Muscle of leg (tissue), 11 donors: ENCODE data around the gene BCAS4. TPM values are rescaled to one million over a fixed set of nuclear protein-coding genes. Genes with fewer than 3 reads are reported as not detected.
A peak's percentile ranks its signal among the peaks of the same experiment; 100 is the strongest.

Source experiments
- DNase-seq: peaks from one replicate; pipeline ENCODE4 v3.0.0; 2013
- H3K27ac ChIP-seq: one replicate; pipeline ENCODE4 v1.5.1; 2013; ENCODE audit warnings: mild to moderate bottlenecking, low read length, control low read depth
- H3K27me3 ChIP-seq: one replicate; pipeline ENCODE4 v1.6.1; 2013; ENCODE audit warnings: low read length; ENCODE audit not compliant: control insufficient read depth, insufficient read depth
- H3K36me3 ChIP-seq: one replicate; pipeline ENCODE4 v1.6.1; 2013; ENCODE audit warnings: low read length; ENCODE audit not compliant: control insufficient read depth, insufficient read depth
- H3K4me1 ChIP-seq: one replicate; pipeline ENCODE4 v1.6.1; 2013; ENCODE audit warnings: low read length; ENCODE audit not compliant: control insufficient read depth, insufficient read depth
- H3K4me3 ChIP-seq: one replicate; pipeline ENCODE4 v1.5.1; 2013; ENCODE audit warnings: low read length, control low read depth
- H3K9me3 ChIP-seq: replicated peaks from 2 replicates; pipeline ENCODE4 v1.6.1; 2013; ENCODE audit warnings: low read depth, low read length; ENCODE audit not compliant: control insufficient read depth
- WGBS: methylation state at CpG from one replicate; pipeline ENCODE4 v1.1.5; 2013; ENCODE audit warnings: missing lambda C conversion rate; ENCODE audit not compliant: insufficient coverage; 5-methylcytosine and 5-hydroxymethylcytosine counted together
- polyA plus RNA-seq, 8 donors: library from polyadenylated mRNA; unstranded; fragments of 120-200 nt; gene quantifications; one replicate each; pipeline versions ENCODE4 v1.2.1 to v1.2.3, GENCODE V29; 2013; ENCODE audit warnings: inconsistent platforms in 1 of 8, low replicate concordance in 1 of 8; ENCODE audit not compliant: insufficient read length in 8 of 8, insufficient read depth in 1 of 8
- total RNA-seq: library from RNA; stranded (reverse); fragments of 120-200 nt; gene quantifications from one replicate; pipeline ENCODE4 v1.2.4, GENCODE V29; 2013

Gene BCAS4
- total and polyA plus RNA-seq, 9 donors = 3.4 to 5.8 (median 4.0) TPM

- Histone ChIP-seq H3K27ac (no peak overlapping the region), H3K36me3 (no peaks in the 10 kb centered on the region), H3K27me3 (no peaks in the 10 kb centered on the region), H3K4me3 (no peak overlapping the region), H3K4me1 (peaks cover 11% of the 10 kb centered on the region), H3K9me3 (no peaks in the 10 kb centered on the region)
- no peak for DNase-seq
- 96% methylated on average over 8 of the region's 16 CpGs for WGBS
Measured at GRCh38 chr20:50820515-50821256, 25.8 kb downstream of the BCAS4 start.

GRCh38 chr20:50821257-50821921 lies 26.5 kb downstream of the BCAS4 start:
- peaks cover 11% of the 10 kb centered on the region for H3K4me1 ChIP-seq
- no peaks in the 10 kb centered on the region for H3K27me3 ChIP-seq
- H3K27ac ChIP-seq = no peak overlapping the region
- no peak for DNase-seq
- 70% methylated on average over 6 of the region's 8 CpGs for WGBS
- H3K9me3 ChIP-seq = no peaks in the 10 kb centered on the region
- H3K4me3 ChIP-seq = no peak overlapping the region
- no peaks in the 10 kb centered on the region for H3K36me3 ChIP-seq

GRCh38 chr20:50821994-50822393 lies 27.1 kb downstream of the BCAS4 start:
- H3K9me3 ChIP-seq = no peaks in the 10 kb centered on the region
- DNase-seq = no peak
- no peaks in the 10 kb centered on the region for H3K36me3 ChIP-seq
- H3K27ac ChIP-seq = no peak overlapping the region
- H3K4me1 ChIP-seq = peaks cover 11% of the 10 kb centered on the region
- WGBS = 63% methylated on average over 2 of the region's 7 CpGs
- H3K4me3 ChIP-seq = no peak overlapping the region
- H3K27me3 ChIP-seq = no peaks in the 10 kb centered on the region

- H3K4me1 ChIP-seq = peaks cover 7% of the 10 kb centered on the region
- no peaks in the 10 kb centered on the region for H3K36me3 ChIP-seq
- WGBS = no CpG with 5 or more reads among the region's 6 CpGs
- H3K4me3 ChIP-seq = no peak overlapping the region
- H3K9me3 ChIP-seq = no peaks in the 10 kb centered on the region
- no peaks in the 10 kb centered on the region for H3K27me3 ChIP-seq
- H3K27ac ChIP-seq = no peak overlapping the region
- DNase-seq = no peak
Measured at GRCh38 chr20:50823319-50823718, 28.5 kb downstream of the BCAS4 start.

- Histone ChIP-seq H3K36me3 (no peaks in the 10 kb centered on the region), H3K9me3 (no peaks in the 10 kb centered on the region), H3K4me1 (peaks cover 3% of the 10 kb centered on the region), H3K4me3 (no peak overlapping the region), H3K27ac (no peak overlapping the region), H3K27me3 (no peaks in the 10 kb centered on the region)
- WGBS = 58% methylated on average over 3 of the region's 3 CpGs
- no peak for DNase-seq
Measured at GRCh38 chr20:50824137-50824536, 29.3 kb downstream of the BCAS4 start.

- 58% methylated on average over 1 of the region's 2 CpGs for WGBS
Measured at GRCh38 chr20:50826121-50826520, 31.3 kb downstream of the BCAS4 start.

GRCh38 chr20:50828363-50829136 lies 33.7 kb downstream of the BCAS4 start:
- Histone ChIP-seq H3K4me1 (peaks cover 3% of the 10 kb centered on the region), H3K4me3 (no peak overlapping the region), H3K27me3 (no peaks in the 10 kb centered on the region), H3K9me3 (no peaks in the 10 kb centered on the region), H3K27ac (no peak overlapping the region), H3K36me3 (peaks cover 2% of the 10 kb centered on the region)
- 96% methylated on average over 7 of the region's 13 CpGs for WGBS
- DNase-seq = no peak

More at GRCh38 chr20:50826121-50826520, 31.3 kb downstream of the BCAS4 start:
- no peak overlapping the region for H3K4me3 ChIP-seq
- peaks cover 3% of the 10 kb centered on the region for H3K4me1 ChIP-seq
- no peaks in the 10 kb centered on the region for H3K9me3 ChIP-seq
- DNase-seq = no peak
- no peaks in the 10 kb centered on the region for H3K27me3 ChIP-seq
- no peak overlapping the region for H3K27ac ChIP-seq
- H3K36me3 ChIP-seq = no peaks in the 10 kb centered on the region

- Histone ChIP-seq H3K27me3 (no peaks in the 10 kb centered on the region), H3K4me3 (no peak overlapping the region), H3K9me3 (no peaks in the 10 kb centered on the region), H3K27ac (no peak overlapping the region), H3K36me3 (peaks cover 2% of the 10 kb centered on the region), H3K4me1 (no peaks in the 10 kb centered on the region)
- WGBS = 89% methylated on average over 3 of the region's 6 CpGs
- DNase-seq = no peak
Measured at GRCh38 chr20:50831622-50832021, 36.8 kb downstream of the BCAS4 start.

- Histone ChIP-seq H3K4me1 (peaks cover 12% of the 10 kb centered on the region), H3K36me3 (peaks cover 2% of the 10 kb centered on the region), H3K27ac (no peak overlapping the region), H3K9me3 (no peaks in the 10 kb centered on the region), H3K27me3 (no peaks in the 10 kb centered on the region), H3K4me3 (no peak overlapping the region)
- 75% methylated on average over 2 of the region's 5 CpGs for WGBS
- peak; percentile 71 for DNase-seq
Measured at GRCh38 chr20:50834599-50835005, 39.7 kb downstream of the BCAS4 start.
